Measurements from ENCODE around the gene LGR6.
A peak's percentile ranks its signal among the peaks of the same experiment; 100 is the strongest.
"Not testable (repeated sequence)": the region's sequence is repeated elsewhere in the genome, so short reads cannot be mapped to it uniquely, and the experiment has no call there.

Gene LGR6

GRCh38 chr1:202221911-202222909 is 28.6 kb downstream of the LGR6 start:
- DNase-seq, result no peak

GRCh38 chr1:202223121-202223860 is 29.7 kb downstream of the LGR6 start:
- no peak for DNase-seq

- DNase-seq, result no peak
Observed at GRCh38 chr1:202224453-202224852, 30.9 kb downstream of the LGR6 start.

GRCh38 chr1:202225131-202225530 is 31.5 kb downstream of the LGR6 start:
- DNase-seq, result no peak

- no peak for DNase-seq
Observed at GRCh38 chr1:202227053-202227672, 33.6 kb downstream of the LGR6 start.

- DNase-seq, result no peak
Observed at GRCh38 chr1:202227997-202228401, 34.4 kb downstream of the LGR6 start.

- DNase-seq, result no peak
Observed at GRCh38 chr1:202228484-202229122, 35.0 kb downstream of the LGR6 start.

- DNase-seq, result no peak
Observed at GRCh38 chr1:202229376-202229775, 35.8 kb downstream of the LGR6 start.

- no peak for DNase-seq
Observed at GRCh38 chr1:202230061-202230938, 36.7 kb downstream of the LGR6 start.

GRCh38 chr1:202230939-202231645 is 37.5 kb downstream of the LGR6 start:
- DNase-seq, result no peak

GRCh38 chr1:202233171-202233570 is 39.6 kb downstream of the LGR6 start:
- no peak for DNase-seq

- DNase-seq, result no peak
Observed at GRCh38 chr1:202233804-202234203, 40.2 kb downstream of the LGR6 start.

GRCh38 chr1:202234331-202235002 is 40.9 kb downstream of the LGR6 start:
- DNase-seq, result no peak

- no peak for DNase-seq
Observed at GRCh38 chr1:202235003-202235660, 41.5 kb downstream of the LGR6 start.

- DNase-seq, result peak; percentile 59
Observed at GRCh38 chr1:202235856-202236837, 42.5 kb downstream of the LGR6 start.

GRCh38 chr1:202237052-202237451 is 43.5 kb downstream of the LGR6 start:
- DNase-seq, result no peak

GRCh38 chr1:202238914-202239313 is 45.3 kb downstream of the LGR6 start:
- no peak for DNase-seq

- not testable (repeated sequence) for DNase-seq
Observed at GRCh38 chr1:202240226-202240625, 46.6 kb downstream of the LGR6 start.

- no peak for DNase-seq
Observed at GRCh38 chr1:202240956-202241355, 47.4 kb downstream of the LGR6 start.

All from femur (tissue), 1 donor.